H1 (cell line): ENCODE measurements around the gene CAMSAP1. TPM values are rescaled to one million over a fixed set of nuclear protein-coding genes. Genes with fewer than 3 reads are reported as not detected.

ENCODE experiments used
- ATF3 ChIP-seq: IDR thresholded peaks from 2 replicates; pipeline ENCODE4 v1.6.1; 2011; ENCODE audit warnings: low read depth, mild to moderate bottlenecking, low read length; ENCODE audit not compliant: insufficient read depth
- EZH2 ChIP-seq: fragments of 200-600 bp; sonication (generic); IDR thresholded peaks from 2 replicates; pipeline ENCODE4 v1.7.1; 2012; ENCODE audit warnings: low read depth, mild to moderate bottlenecking, moderate library complexity, low read length, inconsistent platforms; ENCODE audit not compliant: severe bottlenecking
- GTF2F1 ChIP-seq: IDR thresholded peaks from 2 replicates; pipeline ENCODE4 v1.6.1; 2012; ENCODE audit warnings: low read depth, low read length, improper control_type of control experiment, borderline replicate concordance
- KDM1A ChIP-seq: fragments of 200-600, 300-600 bp; sonication (generic); IDR thresholded peaks from 2 replicates; pipeline ENCODE4 v1.7.1; 2016; ENCODE audit warnings: mild to moderate bottlenecking, low read length, borderline replicate concordance
- RNF2 ChIP-seq: fragments of 200-900, 300-1000 bp; sonication (generic); IDR thresholded peaks from 2 replicates; pipeline ENCODE4 v1.7.1; 2016; ENCODE audit warnings: borderline replicate concordance, low read depth, mild to moderate bottlenecking, antibody characterized with exemption, low read length; ENCODE audit not compliant: poor library complexity, severe bottlenecking; ENCODE audit errors: missing control alignments
- SRF ChIP-seq: IDR thresholded peaks from 2 replicates; pipeline ENCODE4 v1.6.1; 2011; ENCODE audit warnings: mild to moderate bottlenecking, low read depth, low read length, moderate library complexity
- TEAD4 ChIP-seq: IDR thresholded peaks from 2 replicates; pipeline ENCODE4 v1.6.1; 2012; ENCODE audit warnings: low read depth, low read length, inconsistent platforms, mixed read lengths
- polyA plus RNA-seq, 7 experiments: library from polyadenylated mRNA; depleted of rRNA in 3 of 7; stranded (reverse) in 5 of 7; unstranded in 2 of 7; fragments of >200 nt in 5 of 7; fragments of 200-250 nt in 2 of 7; gene quantifications; 1 replicate in 5 of 7; 2 replicates in 1 of 7; 4 replicates in 1 of 7; pipeline versions ENCODE4 v1.2.1 to v1.2.3, GENCODE V29; 2011 to 2013; ENCODE audit warnings: missing spikeins in 2 of 7, mixed read lengths in 2 of 7
- total RNA-seq: library from RNA; stranded (reverse); fragmentation: NEBNext Ultra II Directional; extraction: Animal tissue kit (Norgen Biotek cat#: 25700); gene quantifications from 2 replicates; pipeline ENCODE4 v1.2.1, GENCODE V29; 2021

CAMSAP1 gene
- total and polyA plus RNA-seq, 2 of the 8 experiments (the other 6 are each of a cell fraction or from before 2014, with no cell fraction given): 13.4 to 44.0 TPM

DNA sequence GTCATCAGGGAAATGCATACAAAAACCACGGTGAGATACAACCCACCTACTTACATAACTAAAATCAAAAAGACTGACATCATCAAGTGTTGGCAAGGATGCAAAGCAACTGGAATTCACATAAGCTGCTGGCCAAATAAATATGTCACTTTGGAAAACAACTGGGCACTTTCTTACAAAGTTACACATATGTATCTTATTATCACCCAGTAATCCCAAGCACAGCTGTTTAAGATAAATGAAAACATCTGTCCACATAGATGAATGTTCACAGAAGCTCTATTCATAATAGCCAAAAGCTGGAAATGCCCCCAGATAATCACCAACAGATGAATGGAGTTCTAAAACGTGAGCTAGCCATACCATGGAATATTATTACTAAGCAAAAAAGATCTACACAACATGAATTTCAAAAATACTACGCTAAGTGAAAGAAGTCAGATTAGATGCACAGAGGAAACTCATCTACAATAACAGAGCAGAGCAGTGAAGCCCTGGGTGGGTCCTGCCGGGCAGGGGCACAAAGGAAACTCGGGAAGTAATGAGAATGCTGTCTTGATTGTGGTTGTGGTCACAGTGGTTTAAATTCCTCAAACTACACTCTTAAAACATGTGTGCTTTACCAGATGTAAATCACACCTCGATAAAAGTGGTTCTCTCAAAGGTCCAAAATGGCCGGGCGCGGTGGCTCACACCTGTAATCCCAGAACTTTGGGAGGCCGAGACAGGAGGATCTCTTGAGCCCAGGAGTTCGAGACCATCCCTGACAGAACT lies 8.5 kb downstream of the CAMSAP1 start (continued):
- TF ChIP-seq ATF3 (no peak), RNF2 (no peak), GTF2F1 (no peak), EZH2 (no peak), TEAD4 (no peak), KDM1A (no peak), SRF (no peak)
